HuH-7.5 (cell line): ENCODE data around the gene RFPL3.
"Not testable (repeated sequence)": the region's sequence is repeated elsewhere in the genome, so short reads cannot be mapped to it uniquely, and the experiment has no call there.

ENCODE experiments used
- DNase-seq: peaks from one replicate; pipeline ENCODE4 v3.0.0; 2011; ENCODE audit warnings: low spot score

Gene RFPL3

GRCh38 chr22:32357567-32357966 is at the start of gene RFPL3:
Gene RFPL3 (plus strand): TSS chr22:32357867. CDS start chr22:32358072, 205 bp downstream.
- DNase-seq: not testable (repeated sequence)

- no peak for DNase-seq
Observed at GRCh38 chr22:32308191-32308590, 49.5 kb upstream of the RFPL3 start.

GRCh38 chr22:32308934-32309333 is 48.7 kb upstream of the RFPL3 start:
- DNase-seq: no peak

GRCh38 chr22:32309585-32310251 is 47.9 kb upstream of the RFPL3 start:
- no peak for DNase-seq

GRCh38 chr22:32310777-32311176 is 46.9 kb upstream of the RFPL3 start:
- DNase-seq: no peak

DNA sequence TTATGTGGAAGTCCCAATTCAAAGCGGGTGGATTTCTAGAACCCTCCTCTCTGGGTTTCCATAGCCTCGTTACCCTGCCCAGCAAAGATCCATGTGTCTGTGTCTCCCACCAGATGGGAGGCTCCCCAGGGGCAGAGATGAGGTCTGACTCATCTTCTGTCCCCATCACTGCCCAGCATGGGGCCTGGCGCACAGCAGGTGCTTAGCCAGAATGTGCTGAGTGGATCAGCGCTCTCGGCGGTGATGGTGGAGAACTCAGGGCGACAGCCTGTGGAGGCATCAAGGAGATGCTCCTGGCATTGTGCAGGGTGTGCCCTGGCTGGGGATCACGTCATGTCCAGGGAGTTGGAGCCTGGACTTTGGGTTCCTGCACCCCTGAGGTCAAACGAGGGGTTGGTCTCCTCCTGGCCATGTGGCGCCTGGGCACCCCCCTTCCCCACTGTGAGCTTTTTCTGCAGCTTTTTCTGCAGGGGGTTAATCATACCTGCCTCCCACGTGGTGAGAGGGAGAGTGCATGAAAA is 46.1 kb upstream of the RFPL3 start:
- no peak for DNase-seq

GRCh38 chr22:32312748-32313147 is 44.9 kb upstream of the RFPL3 start:
- DNase-seq: no peak

GRCh38 chr22:32313532-32313931 is 44.1 kb upstream of the RFPL3 start:
- no peak for DNase-seq

DNA sequence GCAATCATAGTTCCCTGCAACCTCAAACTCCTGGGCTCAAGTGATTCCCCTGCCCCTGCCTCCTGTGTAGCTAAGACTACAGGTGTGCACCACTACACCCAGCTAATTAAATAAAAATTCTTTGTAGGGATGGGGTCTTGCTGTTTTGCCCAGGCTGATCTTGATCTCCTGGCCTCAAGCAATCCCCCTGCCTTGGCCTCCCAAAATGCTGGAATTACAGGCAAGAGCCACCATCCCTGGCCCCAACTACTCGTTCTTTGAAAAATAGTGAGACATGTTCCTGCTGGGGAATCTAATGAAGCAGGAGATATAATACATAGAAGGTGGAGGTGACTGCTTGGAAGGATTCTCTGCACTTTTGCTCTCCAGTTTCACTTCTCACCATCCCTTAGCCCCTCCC is 40.1 kb upstream of the RFPL3 start:
- DNase-seq: no peak

DNA sequence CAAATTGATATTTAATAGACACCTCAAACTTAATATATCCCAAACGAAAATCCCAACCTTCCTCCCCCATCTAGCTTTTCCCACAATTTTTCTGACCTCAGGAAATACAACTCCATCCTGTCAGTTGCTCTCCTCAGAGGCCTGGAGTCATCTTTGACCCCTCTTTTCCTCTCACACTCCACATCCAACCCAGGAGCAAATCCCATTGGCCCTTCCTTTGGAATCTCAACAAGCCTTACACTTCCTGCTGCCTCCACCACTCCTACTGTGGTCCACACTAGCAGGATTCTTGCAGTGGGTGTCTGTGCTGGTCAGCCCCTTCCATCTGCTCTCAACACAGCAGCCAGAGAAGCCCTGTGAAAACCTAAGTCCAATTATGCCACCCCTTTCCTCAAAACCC is 39.3 kb upstream of the RFPL3 start:
- no peak for DNase-seq

DNA sequence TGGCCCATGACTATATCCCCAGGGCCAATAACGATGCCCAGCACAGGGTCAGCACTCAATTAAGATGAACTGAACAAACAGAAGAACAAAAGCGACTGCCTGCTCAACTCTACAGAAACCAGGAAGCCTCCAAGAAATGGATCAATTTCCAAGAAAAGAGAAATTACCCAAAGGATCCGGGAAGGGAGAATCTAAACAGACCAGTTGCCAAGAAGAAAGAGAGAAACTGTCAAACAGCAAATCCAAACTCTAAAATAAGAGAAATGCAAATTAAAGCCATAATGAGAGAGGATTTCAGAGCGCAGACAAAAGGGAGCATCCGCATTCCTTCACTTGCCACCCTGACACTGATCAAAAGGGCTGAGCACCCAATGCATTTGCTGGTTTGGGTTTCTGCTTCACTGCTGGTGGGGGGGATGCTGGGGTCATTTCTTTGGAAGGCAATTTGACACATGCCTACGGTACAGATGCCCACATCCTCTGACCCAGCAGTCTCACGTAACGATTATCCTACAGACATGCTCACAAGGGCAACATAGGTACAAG is 37.7 kb upstream of the RFPL3 start:
- no peak for DNase-seq

DNA sequence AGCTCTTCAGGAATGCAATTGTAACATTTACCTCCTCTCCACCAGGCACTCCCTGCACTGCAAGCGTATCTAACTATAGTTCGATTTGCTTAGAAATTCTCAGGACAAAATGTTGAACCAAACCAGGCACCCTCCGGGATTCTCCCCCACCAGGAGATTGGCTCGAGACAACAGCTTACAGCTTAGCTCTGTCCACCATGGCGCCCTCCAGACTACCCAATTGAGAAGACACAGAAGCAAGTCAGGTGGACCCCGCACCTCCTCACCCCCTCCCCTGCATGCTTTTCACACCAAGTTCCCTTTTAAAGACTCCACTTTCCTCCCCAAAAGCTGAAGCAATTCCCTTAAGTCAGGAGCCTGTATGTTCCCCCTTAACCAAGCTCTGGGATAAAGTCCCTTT is 34.7 kb upstream of the RFPL3 start:
- no peak for DNase-seq

GRCh38 chr22:32323513-32324164 is 34.0 kb upstream of the RFPL3 start:
- no peak for DNase-seq

- DNase-seq: no peak
Observed at GRCh38 chr22:32324505-32325415, 32.9 kb upstream of the RFPL3 start.

DNA sequence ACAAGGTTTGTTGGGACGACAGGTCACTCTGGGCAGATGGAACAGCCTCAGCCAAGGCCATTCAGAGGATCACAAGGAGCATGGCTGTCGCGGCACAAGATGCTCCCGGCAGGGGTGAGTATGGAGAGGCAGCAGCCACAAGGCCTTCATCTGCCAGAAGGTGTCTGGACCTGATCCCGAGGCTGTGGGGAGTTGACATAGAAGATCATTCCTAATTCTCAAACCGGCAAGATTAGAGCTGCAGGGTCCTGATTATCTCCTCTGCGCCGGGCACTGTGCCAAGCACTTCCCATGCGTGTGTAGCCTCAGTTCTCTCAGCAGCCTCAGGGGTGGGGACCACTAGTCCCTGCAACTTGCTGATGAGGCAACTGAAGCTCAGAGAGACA is 32.3 kb upstream of the RFPL3 start:
- DNase-seq: no peak

DNA sequence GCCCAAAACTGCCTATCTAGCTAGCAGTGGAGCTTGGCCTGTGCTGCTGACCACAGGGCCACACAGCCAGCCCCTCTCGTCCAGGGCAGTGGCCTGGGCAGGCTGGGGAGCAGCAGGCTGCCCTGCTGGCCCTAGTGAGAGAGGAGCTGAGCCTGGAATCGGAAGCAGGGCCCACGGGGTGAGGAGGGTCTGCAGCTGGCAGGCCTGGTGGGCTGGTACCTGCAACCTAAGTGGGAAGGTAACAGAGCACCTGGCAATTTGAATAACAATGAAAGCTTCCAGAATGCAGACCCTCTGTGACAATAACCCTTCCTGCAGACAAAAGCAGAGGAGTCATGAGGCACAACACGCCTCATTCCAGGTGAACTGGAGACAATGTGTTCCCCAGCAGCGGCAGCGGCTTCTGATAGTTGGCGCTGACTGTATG is 31.8 kb upstream of the RFPL3 start:
- no peak for DNase-seq

DNA sequence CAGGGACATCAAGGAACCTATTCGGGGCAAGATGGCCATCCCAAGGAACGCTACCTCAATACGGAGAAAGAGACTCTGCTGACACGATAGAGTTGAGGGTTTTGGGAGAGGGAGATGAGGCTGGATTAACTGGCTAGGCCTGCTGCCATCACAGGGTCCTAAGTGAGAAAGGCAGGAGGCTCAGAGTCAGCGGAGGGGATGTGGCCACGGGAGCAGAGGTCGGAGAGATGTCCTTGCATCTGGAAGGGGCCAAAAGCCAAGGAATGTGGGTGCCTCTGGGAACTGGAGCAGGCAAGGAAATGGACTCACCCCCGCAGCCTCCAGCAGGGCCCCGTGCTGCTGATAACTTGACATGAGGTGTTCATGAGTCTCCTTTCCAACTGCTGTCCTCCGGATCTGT is 31.0 kb upstream of the RFPL3 start:
- no peak for DNase-seq

- no peak for DNase-seq
Observed at GRCh38 chr22:32327066-32327465, 30.6 kb upstream of the RFPL3 start.

DNA sequence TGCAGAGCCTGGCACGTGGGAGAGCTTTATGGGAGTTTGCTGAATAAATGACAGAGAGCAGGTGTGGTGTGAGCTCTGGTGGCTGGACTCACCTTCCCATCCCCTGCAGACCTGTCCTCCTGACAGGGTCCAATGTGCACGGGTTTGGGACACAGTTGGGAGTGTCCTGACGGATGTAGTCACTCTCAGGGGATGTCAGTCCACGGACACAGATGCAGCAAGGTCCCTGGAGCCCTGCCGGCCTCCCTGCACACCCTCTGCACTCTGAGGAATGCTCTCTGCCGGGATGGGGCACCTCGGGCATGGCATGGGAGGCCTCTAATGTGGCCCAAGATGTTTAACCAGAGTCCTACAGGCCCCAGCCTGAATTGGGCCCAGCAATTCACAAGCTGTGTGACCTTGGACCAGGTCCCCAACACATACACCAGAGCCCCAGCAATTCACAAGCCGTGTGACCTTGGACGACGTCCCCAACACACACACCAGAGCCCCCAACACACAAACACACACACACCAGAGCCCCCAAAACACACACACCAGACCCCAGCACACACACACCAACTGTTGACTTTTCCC is 30.0 kb upstream of the RFPL3 start:
- DNase-seq: no peak

GRCh38 chr22:32328306-32329201 is 29.1 kb upstream of the RFPL3 start:
- DNase-seq: no peak

DNA sequence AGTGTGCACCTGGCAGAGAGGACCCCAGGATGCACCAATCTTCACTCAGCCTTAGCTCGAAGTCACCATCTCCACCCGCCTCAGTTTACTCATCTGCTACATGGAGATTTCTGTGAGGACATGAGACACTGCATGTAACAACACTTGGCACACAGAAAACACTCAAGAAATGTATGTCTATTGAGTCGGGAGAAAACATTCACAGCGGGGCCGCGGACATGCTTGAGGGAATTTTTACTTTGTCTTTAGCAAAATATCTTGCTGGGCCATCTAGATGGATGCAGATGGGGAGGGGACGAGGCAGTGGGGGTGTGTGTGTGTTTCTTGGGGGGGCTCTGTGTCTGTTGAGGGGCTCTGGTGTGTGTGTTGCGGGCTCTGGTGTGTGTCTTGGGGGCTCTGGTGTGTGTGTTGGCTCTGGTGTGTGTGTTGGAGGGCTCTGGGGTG is 28.4 kb upstream of the RFPL3 start:
- DNase-seq: no peak
